Naive thymus-derived CD4-positive, alpha-beta T cell (primary cell): ENCODE data around the gene CYP4V2. TPM values are rescaled to one million over a fixed set of nuclear protein-coding genes. Genes with fewer than 3 reads are reported as not detected.

Source experiments
- ATAC-seq: fragments of 150-1000 bp; cut with Tn5 transposase; 2 replicates; pipeline ENCODE4 v1.10.0; 2021; ENCODE audit warnings: mild to moderate bottlenecking, moderate library complexity
- CTCF ChIA-PET: fragments of 350-600 bp; sonication (Branson Sonifier 250); formaldehyde crosslinking; loops from one replicate; lab custom pipeline; 2021; ENCODE audit warnings: antibody characterized with exemption; lab: Charles Lee
- POLR2A ChIA-PET: fragments of 350-600 bp; sonication (Branson Sonifier 250); formaldehyde crosslinking; loops from one replicate; lab custom pipeline; 2021; ENCODE audit warnings: antibody characterized with exemption, inconsistent platforms; lab: Charles Lee
- DNase-seq, 9 donors: peaks; one replicate each; pipeline versions ENCODE4 v3.0.0 to v3.0.0-alpha.2; 2020 to 2022; ENCODE audit warnings: mixed read lengths in 1 of 9
- H3K27ac ChIP-seq: one replicate; pipeline ENCODE4 v1.7.0; 2013; ENCODE audit warnings: mild to moderate bottlenecking, low read depth, low read length, moderate library complexity
- H3K27me3 ChIP-seq, 2 donors: one replicate each; pipeline ENCODE4 v1.7.0; 2013; ENCODE audit warnings: low read length in 2 of 2, mild to moderate bottlenecking in 2 of 2, moderate library complexity in 2 of 2; ENCODE audit not compliant: control insufficient read depth in 2 of 2, insufficient read depth in 2 of 2
- H3K36me3 ChIP-seq, 3 experiments: 1 replicate in 2 of 3; 2 replicates in 1 of 3; pipeline ENCODE4 v1.7.0; 2013; ENCODE audit warnings: low read length in 3 of 3, mild to moderate bottlenecking in 3 of 3, moderate library complexity in 1 of 3; ENCODE audit not compliant: insufficient read depth in 3 of 3, control insufficient read depth in 2 of 3
- H3K4me1 ChIP-seq, 2 donors: one replicate each; pipeline ENCODE4 v1.7.0; 2013; ENCODE audit warnings: low read length in 2 of 2, mild to moderate bottlenecking in 2 of 2, moderate library complexity in 1 of 2; ENCODE audit not compliant: control insufficient read depth in 2 of 2, insufficient read depth in 2 of 2
- H3K4me3 ChIP-seq: 2 replicates; pipeline ENCODE4 v1.7.0; 2013; ENCODE audit warnings: mild to moderate bottlenecking, low read length
- H3K9me3 ChIP-seq, 3 experiments: 1 replicate in 2 of 3; 2 replicates in 1 of 3; pipeline ENCODE4 v1.7.0; 2013; ENCODE audit warnings: low read length in 3 of 3; ENCODE audit not compliant: control insufficient read depth in 2 of 3
- H3K27ac Mint-ChIP-seq, 9 donors: one replicate each; pipeline ENCODE4 v1.8.0; 2020 to 2022; ENCODE audit warnings: mixed read lengths in 9 of 9, mild to moderate bottlenecking in 8 of 9, moderate library complexity in 5 of 9, inconsistent platforms in 2 of 9
- H3K27me3 Mint-ChIP-seq, 5 donors: one replicate each; pipeline ENCODE4 v1.8.0; 2021 to 2022; ENCODE audit warnings: mixed read lengths in 5 of 5, mild to moderate bottlenecking in 1 of 5
- H3K36me3 Mint-ChIP-seq, 5 donors: one replicate each; pipeline ENCODE4 v1.8.0; 2020 to 2022; ENCODE audit warnings: mixed read lengths in 5 of 5, mild to moderate bottlenecking in 3 of 5, inconsistent platforms in 1 of 5
- H3K4me1 Mint-ChIP-seq, 7 donors: one replicate each; pipeline ENCODE4 v1.8.0; 2020 to 2022; ENCODE audit warnings: mixed read lengths in 7 of 7, mild to moderate bottlenecking in 3 of 7, inconsistent platforms in 1 of 7
- H3K4me3 Mint-ChIP-seq, 10 donors: one replicate each; pipeline ENCODE4 v1.8.0; 2020 to 2022; ENCODE audit warnings: mild to moderate bottlenecking in 10 of 10, mixed read lengths in 10 of 10, moderate library complexity in 6 of 10, inconsistent platforms in 2 of 10
- H3K9me3 Mint-ChIP-seq, 11 donors: one replicate each; pipeline ENCODE4 v1.8.0; 2020 to 2022; ENCODE audit warnings: mixed read lengths in 11 of 11, mild to moderate bottlenecking in 4 of 11, inconsistent platforms in 1 of 11, moderate library complexity in 1 of 11
- intact Hi-C, 2 donors: fragments of 100-400 bp; cut with micrococcal nuclease; formaldehyde crosslinking; loops; one replicate each; pipeline ENCODE4 v1.15.1; 2023
- polyA plus RNA-seq, 2 donors: library from polyadenylated mRNA; unstranded; fragments of 300-500 nt; fragmentation: Illumina TruSeq; gene quantifications; one replicate each; pipeline ENCODE4 v1.2.3, GENCODE V29; 2021
- total RNA-seq, 6 experiments: library from RNA in 5 of 6; stranded (reverse) in 5 of 6; gene quantifications; 1 replicate in 5 of 6; 2 replicates in 1 of 6; pipeline ENCODE4 v1.2.3 and lab custom pipeline; 2021 to 2026

Gene CYP4V2
- total and polyA plus RNA-seq, 7 experiments from 2014 or later = 16.0 to 41.4 (median 26.0) TPM

DNA sequence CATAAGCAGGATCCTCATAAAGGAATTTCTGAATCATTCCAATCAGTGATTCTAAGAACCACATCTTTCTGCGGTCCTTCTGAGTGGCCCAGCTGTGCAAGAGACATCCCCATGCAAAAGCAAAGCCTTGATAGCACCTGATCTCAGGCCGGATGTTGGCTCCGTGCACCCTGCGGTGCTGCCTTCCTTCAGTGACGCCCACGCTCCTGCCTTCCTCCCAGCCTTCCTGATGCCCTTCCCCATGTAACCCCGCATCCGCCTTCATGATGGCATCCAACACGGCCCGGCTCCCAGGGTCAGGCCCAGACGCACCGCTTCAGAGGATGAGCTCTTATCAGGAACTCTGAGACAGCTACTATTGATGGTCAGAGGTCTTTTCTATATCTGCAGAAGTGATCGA is 20.4 kb upstream of the CYP4V2 start:
- Mint-ChIP-seq H3K27me3 (peaks cover 3 to 9% (median 6%) of the 10 kb centered on the region in 5 donors), H3K36me3 (no peaks in the 10 kb centered on the region), H3K9me3 (peaks cover 0 to under 1% (median 0%) of the 10 kb centered on the region in 11 donors), H3K4me1 (peaks cover 0 to 6% (median 0%) of the 10 kb centered on the region in 7 donors), H3K4me3 (no peak overlapping the region), H3K27ac (no peak overlapping the region)
- intact Hi-C loops = no loop called here
- no peaks in the 10 kb centered on the region for H3K9me3 ChIP-seq
- ChIA-PET CTCF (interaction anchor here (0.6 kb wide), 1 partner anchor 15 kb away, joined by 5 read pairs; no protein-coding TSS in a partner anchor), POLR2A (no interaction called here)
- no peak for ATAC-seq
- H3K4me1 ChIP-seq = no peaks in the 10 kb centered on the region
- H3K36me3 ChIP-seq = no peaks in the 10 kb centered on the region
- no peak overlapping the region for H3K4me3 ChIP-seq
- no peak for DNase-seq
- no peaks in the 10 kb centered on the region for H3K27me3 ChIP-seq
- no peak overlapping the region for H3K27ac ChIP-seq

DNA sequence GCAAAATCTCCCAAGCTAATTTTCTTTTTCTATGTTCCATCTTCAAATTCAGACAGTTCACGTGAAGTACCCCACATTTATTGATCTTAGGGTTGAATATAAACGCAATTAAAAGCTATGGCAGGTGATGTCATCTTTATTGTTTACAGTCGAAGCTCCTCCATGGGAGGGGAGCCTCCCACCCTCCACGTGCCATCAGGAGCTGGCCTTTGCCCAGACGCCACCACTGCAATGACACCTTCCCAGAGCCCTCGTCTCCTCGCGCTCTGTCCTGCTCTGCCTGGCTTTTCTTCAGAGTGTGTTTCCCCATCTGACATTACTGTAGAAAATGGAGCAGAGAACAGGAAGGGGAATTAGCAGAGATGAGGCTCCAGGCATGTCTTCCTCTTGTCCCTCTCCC is 18.8 kb upstream of the CYP4V2 start:
- Histone ChIP-seq H3K27ac (no peak overlapping the region), H3K27me3 (no peaks in the 10 kb centered on the region), H3K4me1 (no peaks in the 10 kb centered on the region), H3K9me3 (no peaks in the 10 kb centered on the region), H3K36me3 (no peaks in the 10 kb centered on the region), H3K4me3 (no peak overlapping the region)
- peaks cover 0 to 6% (median 0%) of the 10 kb centered on the region in 11 donors for H3K9me3 Mint-ChIP-seq
- intact Hi-C loops = no loop called here
- no peaks in the 10 kb centered on the region for H3K36me3 Mint-ChIP-seq
- ChIA-PET CTCF (no interaction called here), POLR2A (no interaction called here)
- peaks cover 0 to 1% (median 0%) of the 10 kb centered on the region in 7 donors for H3K4me1 Mint-ChIP-seq
- DNase-seq = no peak
- peaks cover 0 to 16% (median 14%) of the 10 kb centered on the region in 5 donors for H3K27me3 Mint-ChIP-seq
- no peak overlapping the region for H3K4me3 Mint-ChIP-seq
- ATAC-seq = no peak
- H3K27ac Mint-ChIP-seq = no peak overlapping the region

DNA sequence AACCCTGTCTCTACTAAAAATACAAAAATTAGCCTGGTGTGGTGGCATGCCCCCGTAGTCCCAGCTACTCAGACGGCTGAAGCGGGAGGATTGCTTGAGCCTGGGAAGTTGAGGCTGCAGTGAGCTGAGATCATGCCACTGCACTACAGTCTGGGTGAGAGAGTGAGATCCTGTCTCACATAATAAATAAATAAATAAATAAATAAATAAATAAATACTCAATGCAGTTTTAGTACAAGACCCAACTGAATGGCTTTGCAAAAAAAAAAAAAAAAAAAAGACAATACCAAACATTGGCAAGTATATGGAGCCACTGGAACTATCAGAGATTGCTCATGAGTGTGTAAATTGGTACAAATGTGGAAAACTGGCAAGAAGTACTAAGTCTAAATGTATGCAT is 3.3 kb upstream of the CYP4V2 start:
- ChIA-PET POLR2A (interaction anchor here (9.7 kb wide), 1 partner anchor 16 kb away, joined by 189 read pairs; no protein-coding TSS in a partner anchor), CTCF (no interaction called here)
- ATAC-seq (no peak), DNase-seq (no peak)
- H3K4me1 Mint-ChIP-seq = peaks cover 24 to 35% (median 30%) of the 10 kb centered on the region in 7 donors
- H3K9me3 Mint-ChIP-seq = peaks cover 0 to 11% (median 4%) of the 10 kb centered on the region in 11 donors
- peaks cover 0 to 7% (median 0%) of the 10 kb centered on the region in 3 experiments for H3K36me3 ChIP-seq
- no peaks in the 10 kb centered on the region for H3K27me3 ChIP-seq
- H3K4me1 ChIP-seq = peaks cover 12 to 19% of the 10 kb centered on the region in 2 donors
- no peaks in the 10 kb centered on the region for H3K9me3 ChIP-seq
- intact Hi-C loops = no loop called here
- H3K27me3 Mint-ChIP-seq = peaks cover 6 to 26% (median 17%) of the 10 kb centered on the region in 5 donors
- H3K4me3 ChIP-seq = no peak overlapping the region
- H3K27ac ChIP-seq = no peak overlapping the region
- H3K27ac Mint-ChIP-seq = peak overlapping the region in 2 of 9 donors; percentile 63 to 99
- H3K4me3 Mint-ChIP-seq = no peak overlapping the region
- H3K36me3 Mint-ChIP-seq = peaks cover 0 to 14% (median 0%) of the 10 kb centered on the region in 5 donors

DNA sequence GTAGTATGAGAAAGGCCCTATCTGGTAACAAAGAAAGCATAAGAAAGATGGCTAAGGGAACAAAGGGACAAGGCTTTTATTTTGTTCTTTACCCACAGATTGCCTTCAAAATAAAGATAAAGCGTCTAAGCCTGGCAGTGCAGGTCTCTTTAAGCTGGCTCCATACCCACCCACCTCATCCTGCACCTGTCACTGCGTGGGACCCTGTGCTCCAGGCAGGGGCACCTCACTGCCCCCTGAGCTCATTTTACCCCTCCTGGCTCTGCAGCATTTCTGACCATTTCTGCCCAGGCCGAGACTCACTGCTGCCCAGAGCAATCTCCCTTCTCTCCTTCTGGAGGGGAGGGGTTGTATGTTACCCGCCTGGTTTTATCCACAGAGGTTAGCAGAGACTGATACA is 1.7 kb upstream of the CYP4V2 start:
- H3K4me1 Mint-ChIP-seq = peaks cover 24 to 49% (median 39%) of the 10 kb centered on the region in 7 donors
- H3K27ac Mint-ChIP-seq = peak overlapping the region; percentile 94 to 99 (median 98)
- Histone ChIP-seq H3K9me3 (no peaks in the 10 kb centered on the region), H3K4me3 (peak overlapping the region; percentile 91), H3K27me3 (no peaks in the 10 kb centered on the region), H3K36me3 (peaks cover 0 to 7% (median 0%) of the 10 kb centered on the region in 3 experiments), H3K4me1 (peaks cover 12 to 19% of the 10 kb centered on the region in 2 donors), H3K27ac (peak overlapping the region; percentile 95)
- peak overlapping the region; percentile 89 to 96 (median 92) for H3K4me3 Mint-ChIP-seq
- ATAC-seq = no peak
- no peak for DNase-seq
- H3K36me3 Mint-ChIP-seq = peaks cover 0 to 5% (median 0%) of the 10 kb centered on the region in 5 donors
- peaks cover 5 to 12% (median 6%) of the 10 kb centered on the region in 5 donors for H3K27me3 Mint-ChIP-seq
- peaks cover 0 to 6% (median 3%) of the 10 kb centered on the region in 11 donors for H3K9me3 Mint-ChIP-seq
- ChIA-PET POLR2A (interaction anchor here (1.3 to 9.7 kb wide), 3 partner anchors 15 to 85 kb away, joined by 3 to 189 read pairs (median 12); partner anchors contain the start of gene FAM149A), CTCF (interaction anchor here (0.8 kb wide), 1 partner anchor 122 kb away, joined by 3 read pairs; no protein-coding TSS in a partner anchor)
- intact Hi-C loops = loop anchor here (1.0 to 10.0 kb wide), 12 partner anchors 29 to 1715 kb away; partner anchors contain the start of genes CCDC110 (in 2 of the 2), CFAP97 (in 2 of the 2), TLR3 (in 2 of the 2) and ANKRD37 (in 1 of the 2)

DNA sequence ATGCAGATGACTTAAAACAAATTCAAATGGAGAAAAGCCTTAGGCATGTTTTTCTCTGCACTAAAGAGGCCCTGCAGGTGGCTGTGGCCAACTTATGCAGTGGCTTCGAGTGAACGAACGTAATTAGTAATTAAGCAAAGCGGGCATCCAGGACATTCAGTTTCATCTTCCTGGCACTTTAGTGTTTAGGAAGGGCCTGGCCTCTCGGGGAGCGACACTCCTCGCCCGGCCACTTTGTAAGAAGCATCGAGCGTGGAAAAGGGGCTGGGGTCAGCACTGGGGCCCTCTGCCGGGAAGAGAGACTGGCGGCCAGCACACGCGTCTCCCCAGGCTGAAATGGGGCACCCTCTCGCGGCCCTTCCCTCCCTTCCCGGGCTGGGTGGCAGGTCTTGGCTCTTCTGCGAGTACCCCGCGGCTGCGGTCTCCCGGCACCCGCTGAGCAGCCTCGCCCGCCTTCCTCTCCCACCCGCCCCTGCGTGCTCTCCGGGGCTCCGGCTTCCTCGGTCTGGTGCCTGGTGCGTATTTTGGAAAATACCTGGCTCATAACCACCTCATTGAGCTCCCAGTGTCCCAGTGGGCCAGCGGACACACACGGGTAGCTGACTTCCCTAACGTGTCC is 677 bp upstream of the CYP4V2 start:
- Histone ChIP-seq H3K4me3 (peak overlapping the region; percentile 91), H3K27ac (peak overlapping the region; percentile 95), H3K4me1 (peaks cover 12 to 19% of the 10 kb centered on the region in 2 donors), H3K9me3 (no peaks in the 10 kb centered on the region), H3K27me3 (no peaks in the 10 kb centered on the region), H3K36me3 (peaks cover 0 to 12% (median 0%) of the 10 kb centered on the region in 3 experiments)
- CTCF ChIA-PET = interaction anchor here (0.5 to 2.2 kb wide), 3 partner anchors 11 to 1715 kb away, joined by 3 to 11 read pairs (median 11); no protein-coding TSS in a partner anchor
- H3K27me3 Mint-ChIP-seq = peaks cover 0 to 2% (median 0%) of the 10 kb centered on the region in 5 donors
- H3K27ac Mint-ChIP-seq = peak overlapping the region; percentile 94 to 99 (median 98)
- DNase-seq = peak; percentile 31 to 69 (median 58)
- H3K9me3 Mint-ChIP-seq = peaks cover 0 to 2% (median 0%) of the 10 kb centered on the region in 11 donors
- POLR2A ChIA-PET = interaction anchor here (1.3 to 9.7 kb wide), 7 partner anchors 14 to 795 kb away, joined by 3 to 189 read pairs (median 7); partner anchors contain the start of genes ANKRD37, FAM149A and LRP2BP
- peaks cover 28 to 57% (median 49%) of the 10 kb centered on the region in 7 donors for H3K4me1 Mint-ChIP-seq
- peak; percentile 46 for ATAC-seq
- H3K4me3 Mint-ChIP-seq = peak overlapping the region; percentile 89 to 96 (median 92)
- H3K36me3 Mint-ChIP-seq = peaks cover under 1 to 9% (median 6%) of the 10 kb centered on the region in 5 donors
- intact Hi-C loops = loop anchor here (1.0 to 10.0 kb wide), 14 partner anchors 14 to 1716 kb away; partner anchors contain the start of genes CCDC110 (in 2 of the 2), CFAP97 (in 2 of the 2), TLR3 (in 2 of the 2) and ANKRD37 (in 1 of the 2)

DNA sequence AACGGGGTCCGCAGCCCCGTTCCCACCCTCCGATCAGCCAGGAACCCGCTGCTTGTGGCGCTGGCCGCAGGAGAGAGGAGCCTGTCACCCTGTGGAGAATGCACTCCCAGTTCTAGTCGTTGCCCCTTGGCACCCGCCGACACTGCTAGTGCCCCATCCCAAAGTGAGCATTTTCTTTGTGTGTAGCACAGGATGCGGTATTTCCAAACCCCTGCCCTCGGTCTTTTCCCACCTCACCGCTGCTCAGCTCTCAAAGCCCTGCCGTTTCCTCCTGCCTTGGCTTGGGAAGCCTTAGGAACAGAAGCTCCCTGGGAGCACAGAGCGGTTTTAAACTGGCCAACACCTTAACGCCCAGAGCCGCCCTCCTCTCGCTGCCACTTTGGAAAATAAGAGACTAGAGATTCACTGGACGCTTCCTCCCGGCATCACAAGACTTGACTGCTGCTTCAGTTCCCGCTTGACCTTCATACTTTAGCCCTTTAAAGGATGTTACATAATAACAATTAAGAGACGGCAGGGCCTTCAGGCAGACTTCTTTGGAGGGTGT is 772 bp downstream of the CYP4V2 start:
- ATAC-seq (peak; percentile 8), DNase-seq (peak in 5 of 9 donors; percentile 27 to 54 (median 48))
- peaks cover 8 to 21% (median 18%) of the 10 kb centered on the region in 5 donors for H3K36me3 Mint-ChIP-seq

More for the DNA sequence above, 772 bp downstream of the CYP4V2 start:
- peaks cover 12 to 19% of the 10 kb centered on the region in 2 donors for H3K4me1 ChIP-seq
- CTCF ChIA-PET = interaction anchor here (2.2 kb wide), 2 partner anchors 10 to 12 kb away, joined by 11 read pairs; no protein-coding TSS in a partner anchor
- Mint-ChIP-seq H3K27me3 (no peaks in the 10 kb centered on the region), H3K27ac (peak overlapping the region; percentile 94 to 99 (median 98)), H3K4me3 (peak overlapping the region; percentile 89 to 97 (median 94)), H3K9me3 (no peaks in the 10 kb centered on the region), H3K4me1 (peaks cover 34 to 66% (median 62%) of the 10 kb centered on the region in 7 donors)
- POLR2A ChIA-PET = interaction anchor here (0.7 to 9.7 kb wide), 6 partner anchors 12 to 796 kb away, joined by 3 to 189 read pairs (median 8); partner anchors contain the start of genes ANKRD37 and LRP2BP
- no peaks in the 10 kb centered on the region for H3K27me3 ChIP-seq
- intact Hi-C loops = loop anchor here (5.0 to 10.0 kb wide), 7 partner anchors 125 to 1717 kb away; partner anchors contain the start of genes ANKRD37 (in 1 of the 2), CCDC110 (in 1 of the 2), CENPU (in 1 of the 2) and CFAP97 (in 1 of the 2)
- H3K36me3 ChIP-seq = peaks cover 0 to 12% (median 0%) of the 10 kb centered on the region in 3 experiments
- peak overlapping the region; percentile 91 for H3K4me3 ChIP-seq
- H3K27ac ChIP-seq = peak overlapping the region; percentile 95
- no peaks in the 10 kb centered on the region for H3K9me3 ChIP-seq
